Measurements from ENCODE around the gene SPSB3. TPM values are rescaled to one million over a fixed set of nuclear protein-coding genes. Genes with fewer than 3 reads are reported as not detected.

Gene SPSB3
- total and polyA plus RNA-seq, 2 of the 13 experiments (the other 11 are each of a cell fraction or from before 2014, with no cell fraction given), result 13.2 to 21.9 TPM

DNA sequence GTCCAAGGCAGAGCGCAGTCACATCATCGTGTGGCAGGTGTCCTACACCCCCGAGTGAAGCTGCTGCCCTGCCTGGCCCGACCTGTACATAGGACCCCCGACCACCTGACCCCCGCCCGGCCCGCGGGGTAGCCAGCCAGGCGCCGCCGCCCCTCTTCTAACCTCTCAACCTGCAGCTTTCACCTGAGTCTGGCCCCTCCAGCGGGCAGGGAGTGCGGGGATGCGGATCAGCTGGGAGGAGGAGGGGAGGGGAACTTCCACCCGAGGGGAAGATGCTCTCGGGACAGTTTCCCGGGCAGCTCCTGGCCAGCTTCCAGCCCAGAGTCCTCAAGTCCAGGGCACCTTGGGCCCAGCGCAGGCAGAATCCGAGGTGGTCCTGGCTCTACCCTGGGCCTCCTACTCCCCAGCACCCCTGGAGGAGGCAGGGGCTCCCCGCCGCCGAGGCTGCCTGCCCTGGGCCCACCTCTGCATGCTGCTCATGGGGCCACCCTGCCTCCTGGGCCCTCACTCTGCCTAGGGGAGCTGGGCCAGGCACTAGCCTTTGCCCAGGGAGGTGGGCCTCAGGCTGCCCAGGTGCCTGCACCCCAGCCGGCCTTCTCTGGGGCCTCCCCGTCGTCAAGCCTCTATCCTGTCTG, 13.5 kb downstream of the SPSB3 start:
- in situ Hi-C loops (cut with HindIII; ENCODE audit: extremely low pct_ligation_motif_present, low pct_unique_long_range_greater_than_20kb), result no loop called here
- BruUV-seq (replicated peaks), result no TSS peak
- ChIA-PET POLR2A (interaction anchor here (2.7 kb wide), 1 partner anchor 14 kb away, joined by 7 read pairs; the partner anchor contains the start of genes NUBP2 and SPSB3), CTCF (ENCODE audit: low intra/inter-chr PET ratio, low total read pairs) (no interaction called here)
- peaks cover 18 to 30% of the 10 kb centered on the region in 2 experiments; a peak in 4 of 5 replicates for H3K36me3 ChIP-seq (replicated peaks in 1 of 2; ENCODE audit: control insufficient read depth in 1 of 2, insufficient read depth in 2 of 2, low read length in 2 of 2)
- ATAC-seq (no peak; the same call in 2 of the 3 replicates), FAIRE-seq (no peak), DNase-seq (ENCODE audit: low spot score) (no peak)
- H4K20me1 ChIP-seq (ENCODE audit: insufficient read depth, low read length), result no peaks in the 10 kb centered on the region
- intact Hi-C loops (cut with micrococcal nuclease; ENCODE audit: unreplicated experiment), result no loop called here
- no peaks in the 10 kb centered on the region for H3K4me1 ChIP-seq (ENCODE audit: insufficient read depth, low read length)
- H3K9me3 ChIP-seq (ENCODE audit: low read length), result no peaks in the 10 kb centered on the region
- peaks cover 17% of the 10 kb centered on the region for H3K79me2 ChIP-seq (ENCODE audit: insufficient read depth, low read length)
- no peak overlapping the region for H3K27ac ChIP-seq (ENCODE audit: extremely low read length, insufficient read depth, low read length)
- 100% methylated on average over 4 of the region's 26 CpGs for WGBS (ENCODE audit: low lambda C conversion rate)
- no peak overlapping the region for H3K4me2 ChIP-seq (ENCODE audit: low read depth, low read length)
- H3K4me3 ChIP-seq (replicated peaks in 1 of 3; ENCODE audit: insufficient read depth in 1 of 3, low read depth in 2 of 3, low read length in 3 of 3), result no peak overlapping the region
- no peak overlapping the region for H2AFZ ChIP-seq (ENCODE audit: low read length)
- H3K27me3 ChIP-seq (ENCODE audit: control insufficient read depth in 1 of 2, insufficient read depth in 2 of 2, low read length in 2 of 2), result no peaks in the 10 kb centered on the region; a peak in 1 of 5 replicates
- no peak overlapping the region for H3K9ac ChIP-seq (ENCODE audit: insufficient read depth, low read depth, low read length)
- TF ChIP-seq ISX (CRISPR knock-in tag; conservative IDR thresholded peaks at IDR 0.05) (no peak), ZNF589 (CRISPR knock-in tag; conservative IDR thresholded peaks at IDR 0.05) (no peak), PHB2 (IDR thresholded peaks at IDR 0.05; ENCODE audit: partially characterized antibody) (no peak), CCDC6 (CRISPR knock-in tag; IDR thresholded peaks at IDR 0.05) (no peak), BRD4 (CRISPR knock-in tag; IDR thresholded peaks at IDR 0.05) (no peak), TARDBP (CRISPR knock-in tag; IDR thresholded peaks at IDR 0.05) (no peak), ZNF746 (CRISPR knock-in tag; IDR thresholded peaks at IDR 0.05) (no peak), ZNF430 (CRISPR knock-in tag; IDR thresholded peaks at IDR 0.05) (no peak), ZNF605 (CRISPR knock-in tag; IDR thresholded peaks at IDR 0.05) (no peak), MTA3 (CRISPR knock-in tag; IDR thresholded peaks at IDR 0.05) (no peak), ZNF30 (CRISPR knock-in tag; IDR thresholded peaks at IDR 0.05) (no peak), REPIN1 (CRISPR knock-in tag; IDR thresholded peaks at IDR 0.05; ENCODE audit: borderline replicate concordance, low read depth) (no peak), BCL6 (CRISPR knock-in tag; IDR thresholded peaks at IDR 0.05) (no peak), SALL1 (CRISPR knock-in tag; IDR thresholded peaks at IDR 0.05) (no peak), AKAP8 (CRISPR knock-in tag; IDR thresholded peaks at IDR 0.05) (0 out of 2 replicates have a peak, but pooled peaks have one; percentile 7), FOXO1 (CRISPR knock-in tag; IDR thresholded peaks at IDR 0.05) (no peak)
- TF ChIP-seq, protein P1, sequence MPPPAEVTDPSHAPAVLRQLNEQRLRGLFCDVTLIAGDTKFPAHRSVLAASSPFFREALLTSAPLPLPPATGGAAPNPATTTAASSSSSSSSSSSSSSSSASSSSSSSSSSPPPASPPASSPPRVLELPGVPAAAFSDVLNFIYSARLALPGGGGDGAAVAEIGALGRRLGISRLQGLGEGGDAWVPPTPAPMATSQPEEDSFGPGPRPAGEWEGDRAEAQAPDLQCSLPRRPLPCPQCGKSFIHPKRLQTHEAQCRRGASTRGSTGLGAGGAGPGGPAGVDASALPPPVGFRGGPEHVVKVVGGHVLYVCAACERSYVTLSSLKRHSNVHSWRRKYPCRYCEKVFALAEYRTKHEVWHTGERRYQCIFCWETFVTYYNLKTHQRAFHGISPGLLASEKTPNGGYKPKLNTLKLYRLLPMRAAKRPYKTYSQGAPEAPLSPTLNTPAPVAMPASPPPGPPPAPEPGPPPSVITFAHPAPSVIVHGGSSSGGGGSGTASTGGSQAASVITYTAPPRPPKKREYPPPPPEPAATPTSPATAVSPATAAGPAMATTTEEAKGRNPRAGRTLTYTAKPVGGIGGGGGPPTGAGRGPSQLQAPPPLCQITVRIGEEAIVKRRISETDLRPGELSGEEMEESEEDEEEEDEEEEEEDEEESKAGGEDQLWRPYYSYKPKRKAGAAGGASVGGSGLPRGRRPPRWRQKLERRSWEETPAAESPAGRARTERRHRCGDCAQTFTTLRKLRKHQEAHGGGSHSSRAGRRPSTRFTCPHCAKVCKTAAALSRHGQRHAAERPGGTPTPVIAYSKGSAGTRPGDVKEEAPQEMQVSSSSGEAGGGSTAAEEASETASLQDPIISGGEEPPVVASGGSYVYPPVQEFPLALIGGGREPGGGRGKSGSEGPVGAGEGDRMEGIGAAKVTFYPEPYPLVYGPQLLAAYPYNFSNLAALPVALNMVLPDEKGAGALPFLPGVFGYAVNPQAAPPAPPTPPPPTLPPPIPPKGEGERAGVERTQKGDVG (CRISPR knock-in tag; IDR thresholded peaks at IDR 0.05; ENCODE audit: borderline replicate concordance), result no peak
- TF ChIP-seq, protein P2, sequence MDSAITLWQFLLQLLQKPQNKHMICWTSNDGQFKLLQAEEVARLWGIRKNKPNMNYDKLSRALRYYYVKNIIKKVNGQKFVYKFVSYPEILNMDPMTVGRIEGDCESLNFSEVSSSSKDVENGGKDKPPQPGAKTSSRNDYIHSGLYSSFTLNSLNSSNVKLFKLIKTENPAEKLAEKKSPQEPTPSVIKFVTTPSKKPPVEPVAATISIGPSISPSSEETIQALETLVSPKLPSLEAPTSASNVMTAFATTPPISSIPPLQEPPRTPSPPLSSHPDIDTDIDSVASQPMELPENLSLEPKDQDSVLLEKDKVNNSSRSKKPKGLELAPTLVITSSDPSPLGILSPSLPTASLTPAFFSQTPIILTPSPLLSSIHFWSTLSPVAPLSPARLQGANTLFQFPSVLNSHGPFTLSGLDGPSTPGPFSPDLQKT (CRISPR knock-in tag; IDR thresholded peaks at IDR 0.05; ENCODE audit: borderline replicate concordance), result no peak
- TF ChIP-seq, protein P3, sequence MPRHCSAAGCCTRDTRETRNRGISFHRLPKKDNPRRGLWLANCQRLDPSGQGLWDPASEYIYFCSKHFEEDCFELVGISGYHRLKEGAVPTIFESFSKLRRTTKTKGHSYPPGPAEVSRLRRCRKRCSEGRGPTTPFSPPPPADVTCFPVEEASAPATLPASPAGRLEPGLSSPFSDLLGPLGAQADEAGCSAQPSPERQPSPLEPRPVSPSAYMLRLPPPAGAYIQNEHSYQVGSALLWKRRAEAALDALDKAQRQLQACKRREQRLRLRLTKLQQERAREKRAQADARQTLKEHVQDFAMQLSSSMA (CRISPR knock-in tag; IDR thresholded peaks at IDR 0.05), result no peak
- TF ChIP-seq, protein P4, sequence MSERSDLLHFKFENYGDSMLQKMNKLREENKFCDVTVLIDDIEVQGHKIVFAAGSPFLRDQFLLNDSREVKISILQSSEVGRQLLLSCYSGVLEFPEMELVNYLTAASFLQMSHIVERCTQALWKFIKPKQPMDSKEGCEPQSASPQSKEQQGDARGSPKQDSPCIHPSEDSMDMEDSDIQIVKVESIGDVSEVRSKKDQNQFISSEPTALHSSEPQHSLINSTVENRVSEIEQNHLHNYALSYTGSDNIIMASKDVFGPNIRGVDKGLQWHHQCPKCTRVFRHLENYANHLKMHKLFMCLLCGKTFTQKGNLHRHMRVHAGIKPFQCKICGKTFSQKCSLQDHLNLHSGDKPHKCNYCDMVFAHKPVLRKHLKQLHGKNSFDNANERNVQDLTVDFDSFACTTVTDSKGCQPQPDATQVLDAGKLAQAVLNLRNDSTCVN (CRISPR knock-in tag; IDR thresholded peaks at IDR 0.05; ENCODE audit: borderline replicate concordance), result no peak

Measured in HepG2 (cell line).